HEK293 (cell line): ENCODE measurements around the gene PPP1R18.

ENCODE experiments used
- BCL11A ChIP-seq: fragments of 450-650 bp; formaldehyde crosslinking; IDR thresholded peaks from 2 replicates; pipeline ENCODE4 v1.5.1; 2016; ENCODE audit warnings: low read depth, missing biosample characterization, missing genetic modification characterization
- BCL11B ChIP-seq: fragments of 450-650 bp; formaldehyde crosslinking; IDR thresholded peaks from 2 replicates; pipeline ENCODE4 v1.5.1; 2016; ENCODE audit warnings: low read depth, missing biosample characterization, missing genetic modification characterization
- GLI2 ChIP-seq: fragments of 450-650 bp; formaldehyde crosslinking; IDR thresholded peaks from 2 replicates; pipeline ENCODE4; 2017; ENCODE audit warnings: missing biosample characterization, missing genetic modification characterization, low read depth, borderline replicate concordance
- IKZF3 ChIP-seq: fragments of 450-650 bp; IDR thresholded peaks from 2 replicates; pipeline ENCODE4 v1.5.0; 2018; ENCODE audit warnings: missing biosample characterization, mild to moderate bottlenecking, missing genetic modification characterization, moderate library complexity
- KLF1 ChIP-seq: fragments of 450-650 bp; formaldehyde crosslinking; IDR thresholded peaks from 2 replicates; pipeline ENCODE4 v1.5.1; 2016; ENCODE audit warnings: missing biosample characterization, missing genetic modification characterization
- KLF9 ChIP-seq: fragments of 450-650 bp; formaldehyde crosslinking; IDR thresholded peaks from 2 replicates; pipeline ENCODE4 v1.5.1; 2016; ENCODE audit warnings: missing biosample characterization, missing genetic modification characterization, low read depth
- SALL2 ChIP-seq: fragments of 450-650 bp; formaldehyde crosslinking; IDR thresholded peaks from 2 replicates; pipeline ENCODE4 v1.5.0; 2017; ENCODE audit warnings: missing biosample characterization, mild to moderate bottlenecking, missing genetic modification characterization, borderline replicate concordance
- ZFHX2 ChIP-seq: fragments of 450-650 bp; formaldehyde crosslinking; conservative IDR thresholded peaks from 2 replicates; pipeline ENCODE4 v1.5.1; 2016; ENCODE audit warnings: missing biosample characterization, missing genetic modification characterization
- ZNF10 ChIP-seq: fragments of 450-650 bp; formaldehyde crosslinking; IDR thresholded peaks from 2 replicates; pipeline ENCODE4 v1.5.1; 2017; ENCODE audit warnings: missing biosample characterization, missing genetic modification characterization
- ZNF16 ChIP-seq: fragments of 450-650 bp; formaldehyde crosslinking; IDR thresholded peaks from 2 replicates; pipeline ENCODE4 v1.5.1; 2016; ENCODE audit warnings: low read depth, missing biosample characterization, missing genetic modification characterization
- ZNF211 ChIP-seq: fragments of 450-650 bp; formaldehyde crosslinking; IDR thresholded peaks from 2 replicates; pipeline ENCODE4 v1.5.1; 2016; ENCODE audit warnings: low read depth, missing biosample characterization, missing genetic modification characterization
- ZNF221 ChIP-seq: fragments of 450-650 bp; formaldehyde crosslinking; IDR thresholded peaks from 2 replicates; pipeline ENCODE4 v1.5.1; 2017; ENCODE audit warnings: missing biosample characterization, missing genetic modification characterization, borderline replicate concordance
- ZNF335 ChIP-seq: fragments of 450-650 bp; formaldehyde crosslinking; conservative IDR thresholded peaks from 2 replicates; pipeline ENCODE4 v1.5.1; 2016; ENCODE audit warnings: missing biosample characterization, missing genetic modification characterization
- ZNF341 ChIP-seq: fragments of 450-650 bp; formaldehyde crosslinking; IDR thresholded peaks from 2 replicates; pipeline ENCODE4; 2016; ENCODE audit warnings: low read depth, missing biosample characterization, missing genetic modification characterization
- ZNF350 ChIP-seq: fragments of 450-650 bp; formaldehyde crosslinking; IDR thresholded peaks from 2 replicates; pipeline ENCODE4 v1.5.0; 2017; ENCODE audit warnings: missing biosample characterization, mild to moderate bottlenecking, missing genetic modification characterization
- ZNF48 ChIP-seq: fragments of 450-650 bp; formaldehyde crosslinking; IDR thresholded peaks from 2 replicates; pipeline ENCODE4 v1.5.1; 2016; ENCODE audit warnings: missing biosample characterization, missing genetic modification characterization
- ZNF514 ChIP-seq: fragments of 450-650 bp; formaldehyde crosslinking; IDR thresholded peaks from 2 replicates; pipeline ENCODE4 v1.5.1; 2016; ENCODE audit warnings: missing biosample characterization, missing genetic modification characterization
- ZNF518A ChIP-seq: fragments of 450-650 bp; formaldehyde crosslinking; conservative IDR thresholded peaks from 2 replicates; pipeline ENCODE4 v1.5.1; 2016; ENCODE audit warnings: low read depth, missing biosample characterization, missing genetic modification characterization
- ZNF544 ChIP-seq: fragments of 450-650 bp; formaldehyde crosslinking; IDR thresholded peaks from 2 replicates; pipeline ENCODE4 v1.5.0; 2017; ENCODE audit warnings: missing biosample characterization, missing genetic modification characterization
- ZNF629 ChIP-seq: fragments of 450-650 bp; formaldehyde crosslinking; IDR thresholded peaks from 2 replicates; pipeline ENCODE4 v1.5.1; 2017; ENCODE audit warnings: missing biosample characterization, missing genetic modification characterization
- ZNF639 ChIP-seq: fragments of 450-650 bp; formaldehyde crosslinking; IDR thresholded peaks from 2 replicates; pipeline ENCODE4 v1.5.1; 2016; ENCODE audit warnings: missing biosample characterization, missing genetic modification characterization
- TF ChIP-seq, protein P1 (sequence below): fragments of 450-650 bp; formaldehyde crosslinking; conservative IDR thresholded peaks from 2 replicates; pipeline ENCODE4 v1.5.1; 2016; ENCODE audit warnings: low read depth, missing biosample characterization, missing genetic modification characterization
- TF ChIP-seq, protein P2 (sequence below): fragments of 450-650 bp; formaldehyde crosslinking; IDR thresholded peaks from 2 replicates; pipeline ENCODE4 v1.5.1; 2017; ENCODE audit warnings: missing biosample characterization, mild to moderate bottlenecking, missing genetic modification characterization, moderate library complexity
- TF ChIP-seq, protein P3 (sequence below): IDR thresholded peaks from 2 replicates; pipeline ENCODE4 v1.6.1; 2011; ENCODE audit warnings: mild to moderate bottlenecking, low read depth, low read length, borderline replicate concordance

PPP1R18 gene

DNA sequence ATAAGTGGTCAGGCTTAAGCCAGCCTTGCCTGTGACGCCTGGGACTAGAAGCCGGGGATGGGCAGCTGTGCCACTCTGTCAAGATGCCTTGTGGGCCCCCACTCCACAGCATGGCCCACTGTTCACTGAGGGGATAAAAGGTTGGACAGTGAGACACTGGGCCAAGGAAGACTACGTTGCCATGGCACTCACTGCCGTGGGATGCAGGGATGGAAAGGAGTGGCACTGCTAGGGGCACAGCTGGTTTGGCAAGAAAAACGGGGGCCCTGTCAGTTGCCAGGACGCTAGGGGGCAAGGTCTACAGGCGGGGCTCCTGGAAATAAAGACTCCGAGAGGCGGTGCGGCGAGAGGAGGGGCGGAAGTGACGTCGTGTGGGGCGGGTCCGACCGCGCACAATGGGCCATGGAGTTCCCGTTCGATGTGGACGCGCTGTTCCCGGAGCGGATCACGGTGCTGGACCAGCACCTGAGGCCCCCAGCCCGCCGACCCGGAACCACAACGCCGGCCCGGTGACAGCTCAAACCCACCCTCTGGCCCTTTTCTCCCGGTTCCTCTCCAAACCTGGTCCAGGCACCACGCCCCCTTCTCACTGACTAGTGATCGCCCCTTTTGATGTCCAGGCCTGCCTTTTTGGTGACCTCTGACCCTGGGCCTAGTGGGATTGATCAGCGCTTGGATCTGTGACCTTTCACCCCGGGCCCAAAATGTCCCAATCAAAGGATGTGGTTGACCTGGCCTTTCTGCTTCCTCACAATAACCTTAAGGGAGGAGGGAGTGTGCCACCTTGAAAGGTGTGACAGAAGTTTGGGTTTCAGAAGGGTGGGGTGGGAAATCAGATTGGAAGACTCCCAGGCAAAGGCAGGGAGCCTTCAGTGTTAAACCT, 59.7 kb downstream of the PPP1R18 start, which contains the start of gene ATAT1 (continued):
- peak; percentile 59 for TF ChIP-seq ZNF518A (tag by site-specific recombination)
- TF ChIP-seq, protein P1, sequence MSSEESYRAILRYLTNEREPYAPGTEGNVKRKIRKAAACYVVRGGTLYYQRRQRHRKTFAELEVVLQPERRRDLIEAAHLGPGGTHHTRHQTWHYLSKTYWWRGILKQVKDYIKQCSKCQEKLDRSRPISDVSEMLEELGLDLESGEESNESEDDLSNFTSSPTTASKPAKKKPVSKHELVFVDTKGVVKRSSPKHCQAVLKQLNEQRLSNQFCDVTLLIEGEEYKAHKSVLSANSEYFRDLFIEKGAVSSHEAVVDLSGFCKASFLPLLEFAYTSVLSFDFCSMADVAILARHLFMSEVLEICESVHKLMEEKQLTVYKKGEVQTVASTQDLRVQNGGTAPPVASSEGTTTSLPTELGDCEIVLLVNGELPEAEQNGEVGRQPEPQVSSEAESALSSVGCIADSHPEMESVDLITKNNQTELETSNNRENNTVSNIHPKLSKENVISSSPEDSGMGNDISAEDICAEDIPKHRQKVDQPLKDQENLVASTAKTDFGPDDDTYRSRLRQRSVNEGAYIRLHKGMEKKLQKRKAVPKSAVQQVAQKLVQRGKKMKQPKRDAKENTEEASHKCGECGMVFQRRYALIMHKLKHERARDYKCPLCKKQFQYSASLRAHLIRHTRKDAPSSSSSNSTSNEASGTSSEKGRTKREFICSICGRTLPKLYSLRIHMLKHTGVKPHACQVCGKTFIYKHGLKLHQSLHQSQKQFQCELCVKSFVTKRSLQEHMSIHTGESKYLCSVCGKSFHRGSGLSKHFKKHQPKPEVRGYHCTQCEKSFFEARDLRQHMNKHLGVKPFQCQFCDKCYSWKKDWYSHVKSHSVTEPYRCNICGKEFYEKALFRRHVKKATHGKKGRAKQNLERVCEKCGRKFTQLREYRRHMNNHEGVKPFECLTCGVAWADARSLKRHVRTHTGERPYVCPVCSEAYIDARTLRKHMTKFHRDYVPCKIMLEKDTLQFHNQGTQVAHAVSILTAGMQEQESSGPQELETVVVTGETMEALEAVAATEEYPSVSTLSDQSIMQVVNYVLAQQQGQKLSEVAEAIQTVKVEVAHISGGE: peak; percentile 96
- TF ChIP-seq IKZF3 (tag by site-specific recombination): no peak
- TF ChIP-seq ZNF221 (tag by site-specific recombination): no peak
- no peak for TF ChIP-seq ZNF16
- peak; percentile 90 for TF ChIP-seq ZNF341 (tag by site-specific recombination)
- TF ChIP-seq ZNF48: no peak
- no peak for TF ChIP-seq SALL2 (tag by site-specific recombination)
- no peak for TF ChIP-seq ZNF639
- no peak for TF ChIP-seq GLI2
- no peak for TF ChIP-seq ZFHX2
- TF ChIP-seq ZNF629: peak; percentile 73
- 0 out of 2 replicates have a peak, but pooled peaks have one; percentile 50 for TF ChIP-seq BCL11A (tag by site-specific recombination)
- TF ChIP-seq ZNF211 (tag by site-specific recombination): no peak
- TF ChIP-seq, protein P2, sequence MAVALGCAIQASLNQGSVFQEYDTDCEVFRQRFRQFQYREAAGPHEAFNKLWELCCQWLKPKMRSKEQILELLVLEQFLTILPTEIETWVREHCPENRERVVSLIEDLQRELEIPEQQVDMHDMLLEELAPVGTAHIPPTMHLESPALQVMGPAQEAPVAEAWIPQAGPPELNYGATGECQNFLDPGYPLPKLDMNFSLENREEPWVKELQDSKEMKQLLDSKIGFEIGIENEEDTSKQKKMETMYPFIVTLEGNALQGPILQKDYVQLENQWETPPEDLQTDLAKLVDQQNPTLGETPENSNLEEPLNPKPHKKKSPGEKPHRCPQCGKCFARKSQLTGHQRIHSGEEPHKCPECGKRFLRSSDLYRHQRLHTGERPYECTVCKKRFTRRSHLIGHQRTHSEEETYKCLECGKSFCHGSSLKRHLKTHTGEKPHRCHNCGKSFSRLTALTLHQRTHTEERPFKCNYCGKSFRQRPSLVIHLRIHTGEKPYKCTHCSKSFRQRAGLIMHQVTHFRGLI (tag by site-specific recombination): no peak
- TF ChIP-seq, protein P3, sequence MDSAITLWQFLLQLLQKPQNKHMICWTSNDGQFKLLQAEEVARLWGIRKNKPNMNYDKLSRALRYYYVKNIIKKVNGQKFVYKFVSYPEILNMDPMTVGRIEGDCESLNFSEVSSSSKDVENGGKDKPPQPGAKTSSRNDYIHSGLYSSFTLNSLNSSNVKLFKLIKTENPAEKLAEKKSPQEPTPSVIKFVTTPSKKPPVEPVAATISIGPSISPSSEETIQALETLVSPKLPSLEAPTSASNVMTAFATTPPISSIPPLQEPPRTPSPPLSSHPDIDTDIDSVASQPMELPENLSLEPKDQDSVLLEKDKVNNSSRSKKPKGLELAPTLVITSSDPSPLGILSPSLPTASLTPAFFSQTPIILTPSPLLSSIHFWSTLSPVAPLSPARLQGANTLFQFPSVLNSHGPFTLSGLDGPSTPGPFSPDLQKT: no peak
- peak; percentile 88 for TF ChIP-seq ZNF335 (tag by site-specific recombination)
- no peak for TF ChIP-seq ZNF350 (tag by site-specific recombination)
- TF ChIP-seq KLF9: peak; percentile 97
- peak; percentile 90 for TF ChIP-seq BCL11B (tag by site-specific recombination)
- 0 out of 2 replicates have a peak, but pooled peaks have one; percentile 46 for TF ChIP-seq ZNF10 (tag by site-specific recombination)
- TF ChIP-seq ZNF544: no peak
- no peak for TF ChIP-seq ZNF514
- TF ChIP-seq KLF1 (tag by site-specific recombination): peak; percentile 71; the same call in 1 of the 2 replicates
